UCSD-AML1 (cell line): ENCODE measurements around the gene CASZ1.

Experiments used
- DNase-seq: peaks from one replicate; lab custom pipeline; 2025; ENCODE audit not compliant: unreplicated experiment; lab: John Stamatoyannopoulos, UW

Gene CASZ1

DNA sequence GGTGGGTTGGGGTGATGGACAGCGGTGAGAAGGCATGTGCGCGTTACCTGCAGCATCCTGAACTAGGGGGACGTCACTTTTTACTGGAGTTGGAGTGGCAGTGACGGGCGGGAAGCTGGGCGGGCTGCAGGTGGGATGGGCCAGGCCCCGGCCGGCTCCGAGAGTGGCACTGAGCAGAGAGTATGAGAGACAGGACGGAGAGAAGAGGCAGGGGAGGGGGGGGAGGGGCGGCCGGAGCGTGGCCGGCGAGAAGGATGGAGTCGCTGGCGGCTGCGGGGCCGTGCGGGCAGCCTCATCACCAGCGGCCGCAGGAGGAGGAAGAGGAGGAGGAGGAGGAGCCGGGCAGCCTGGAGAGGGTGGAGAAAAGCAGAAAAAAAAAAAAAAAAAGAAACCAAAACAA is 154.5 kb downstream of the CASZ1 start:
- no peak for DNase-seq

DNA sequence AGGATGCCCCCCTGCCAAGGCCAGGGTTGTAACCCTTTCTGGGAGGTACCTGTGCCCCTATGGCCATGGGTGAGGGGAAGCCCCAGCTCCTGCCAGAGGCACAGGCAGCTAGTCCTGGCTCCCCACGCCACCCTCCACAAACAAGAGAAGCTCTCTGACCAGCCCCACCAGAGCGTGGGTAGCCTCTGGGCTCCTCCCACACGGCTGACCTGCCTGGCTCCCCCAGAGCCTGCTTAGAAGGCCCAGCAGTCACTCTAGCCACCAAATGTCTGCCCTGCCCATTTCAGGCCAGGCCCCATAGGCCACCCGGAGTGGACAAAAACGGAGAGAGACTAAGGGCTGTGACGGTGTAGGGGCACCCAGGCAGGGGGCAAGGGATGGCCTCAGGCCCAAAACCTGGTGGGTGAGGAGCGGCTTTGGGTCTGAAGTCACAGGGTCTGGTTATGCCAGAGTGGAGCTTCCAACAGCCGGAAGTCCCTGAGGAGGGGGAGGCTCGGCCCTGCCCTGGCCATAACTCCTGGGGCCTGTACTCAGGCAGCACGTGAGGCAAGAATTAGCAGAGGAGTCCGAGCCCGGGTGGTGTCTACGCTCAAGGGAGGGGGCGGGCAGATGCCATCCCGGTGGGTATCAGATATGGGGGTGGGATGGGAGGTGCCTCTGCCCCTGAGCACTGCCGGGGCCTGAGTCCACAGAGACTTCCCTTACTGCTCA is 155.4 kb downstream of the CASZ1 start:
- DNase-seq, result no peak

DNA sequence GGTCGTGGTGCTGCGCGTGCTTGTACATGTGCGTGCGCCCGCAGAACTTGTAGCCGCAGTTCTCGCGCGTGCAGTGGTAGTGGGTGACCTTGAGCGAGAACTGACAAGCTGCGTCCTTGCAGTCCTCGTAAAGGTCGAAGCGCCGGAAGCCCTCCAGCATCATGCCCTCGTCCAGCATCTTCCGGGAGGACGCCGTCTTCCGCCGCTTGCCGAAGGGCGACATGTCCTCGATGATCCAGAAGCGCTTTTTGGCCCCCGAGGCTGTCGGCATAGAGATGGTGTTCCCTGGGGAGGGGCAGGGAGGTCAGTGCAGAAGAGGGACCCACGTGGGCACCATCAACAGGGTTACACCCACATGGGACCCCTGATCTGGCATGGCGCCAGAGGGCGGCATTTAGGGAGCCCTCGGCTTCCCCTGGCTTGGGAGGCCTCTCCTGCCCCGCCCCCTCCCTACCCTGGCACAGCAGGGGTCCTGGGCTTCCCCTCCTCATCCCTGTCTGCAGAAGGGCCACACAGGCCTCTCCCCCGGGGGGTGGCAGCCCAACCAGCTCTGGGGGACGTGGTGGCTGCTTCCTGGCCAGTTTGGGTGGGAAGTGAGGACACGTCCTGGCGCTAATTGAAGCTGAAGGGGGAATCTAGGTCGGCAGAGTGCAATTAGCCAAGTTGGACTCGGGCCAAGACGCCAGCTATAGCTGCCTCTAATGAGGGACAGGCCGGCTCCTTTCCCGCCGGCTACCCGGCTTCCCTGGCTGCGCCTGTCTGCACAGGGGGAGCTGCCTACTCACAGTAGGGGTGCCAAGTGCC is 156.5 kb downstream of the CASZ1 start:
- DNase-seq, result no peak

- DNase-seq, result no peak
Measured at GRCh38 chr1:10639011-10639774, 157.3 kb downstream of the CASZ1 start.

DNA sequence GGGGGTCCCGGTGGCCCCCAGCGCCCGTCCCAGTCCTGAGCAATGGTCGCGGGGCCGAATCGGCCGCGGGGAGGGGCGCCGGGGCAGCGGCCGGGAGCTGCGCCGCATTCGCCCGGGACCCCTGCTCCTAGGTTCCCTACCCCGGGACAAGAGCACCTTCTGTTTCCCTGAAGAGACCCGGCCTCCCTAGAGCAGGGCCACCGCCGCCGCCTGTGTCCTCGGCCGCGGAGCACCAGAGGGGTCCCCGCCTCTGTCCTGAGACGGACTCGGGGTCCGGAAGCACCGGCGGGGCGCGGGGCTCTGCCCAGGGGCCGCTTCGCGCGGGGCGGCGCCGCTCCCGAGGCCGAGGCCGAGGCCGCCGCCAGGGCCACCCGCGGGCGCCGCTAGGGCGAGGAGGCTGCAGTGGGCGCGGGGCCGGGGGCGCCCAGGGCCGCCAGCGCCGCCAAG is 157.9 kb downstream of the CASZ1 start:
- DNase-seq, result no peak

DNA sequence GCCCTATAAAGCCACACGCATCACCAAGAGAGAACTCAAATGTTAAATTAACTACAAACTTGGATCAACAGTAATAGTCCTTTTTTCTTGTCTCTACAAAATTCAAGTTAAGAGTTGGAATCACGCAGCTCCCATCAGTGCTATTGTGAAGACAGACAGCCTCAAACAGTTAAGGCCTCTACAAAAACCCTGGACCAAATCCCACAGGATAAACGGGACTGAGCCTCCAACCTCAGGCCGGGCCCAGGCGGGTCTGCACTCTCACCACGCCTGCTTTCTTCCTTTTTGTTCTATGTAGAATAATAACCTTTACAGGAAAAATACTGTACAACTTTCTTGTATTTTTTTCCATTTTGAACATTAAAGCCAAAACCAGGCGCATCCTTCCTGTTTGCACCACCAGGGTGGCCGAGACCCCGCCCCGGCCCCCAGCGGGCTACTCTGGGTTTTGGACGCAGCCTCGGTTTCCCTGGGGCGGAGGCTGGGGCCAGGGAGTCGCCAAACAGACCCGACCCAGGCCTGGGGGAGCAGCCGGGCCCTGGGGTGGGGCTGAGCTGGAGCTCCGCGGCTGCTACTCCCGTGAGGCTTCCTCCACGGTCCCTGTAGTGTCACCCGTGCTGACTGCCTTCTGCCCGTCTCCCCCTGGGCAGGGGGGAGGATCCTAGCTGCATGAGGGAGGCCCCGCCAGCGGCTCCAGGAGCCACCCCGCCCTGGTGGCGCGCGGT is 158.4 kb downstream of the CASZ1 start:
- no peak for DNase-seq

DNA sequence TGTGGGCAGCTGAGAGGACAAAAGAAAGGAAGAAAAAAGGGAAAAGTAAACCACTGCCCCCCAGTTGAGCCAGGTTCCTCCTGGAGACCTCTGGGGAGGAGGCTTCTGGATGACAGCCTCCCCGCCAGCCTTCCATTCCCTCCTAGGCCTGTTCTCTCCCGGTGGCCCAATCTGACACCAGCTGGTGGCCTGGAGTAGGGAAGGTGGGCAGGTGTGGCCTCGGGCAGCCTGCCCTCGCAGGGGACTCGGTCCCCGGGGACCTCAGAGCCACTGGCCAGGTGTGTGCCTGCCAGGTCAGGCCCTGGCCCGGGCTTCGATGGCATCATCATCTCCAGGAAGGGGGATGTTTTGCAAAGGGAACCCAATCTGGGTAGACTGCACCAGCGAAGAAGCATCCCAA is 159.0 kb downstream of the CASZ1 start:
- DNase-seq, result no peak

- DNase-seq, result no peak
Measured at GRCh38 chr1:10635992-10636391, 160.5 kb downstream of the CASZ1 start.

DNA sequence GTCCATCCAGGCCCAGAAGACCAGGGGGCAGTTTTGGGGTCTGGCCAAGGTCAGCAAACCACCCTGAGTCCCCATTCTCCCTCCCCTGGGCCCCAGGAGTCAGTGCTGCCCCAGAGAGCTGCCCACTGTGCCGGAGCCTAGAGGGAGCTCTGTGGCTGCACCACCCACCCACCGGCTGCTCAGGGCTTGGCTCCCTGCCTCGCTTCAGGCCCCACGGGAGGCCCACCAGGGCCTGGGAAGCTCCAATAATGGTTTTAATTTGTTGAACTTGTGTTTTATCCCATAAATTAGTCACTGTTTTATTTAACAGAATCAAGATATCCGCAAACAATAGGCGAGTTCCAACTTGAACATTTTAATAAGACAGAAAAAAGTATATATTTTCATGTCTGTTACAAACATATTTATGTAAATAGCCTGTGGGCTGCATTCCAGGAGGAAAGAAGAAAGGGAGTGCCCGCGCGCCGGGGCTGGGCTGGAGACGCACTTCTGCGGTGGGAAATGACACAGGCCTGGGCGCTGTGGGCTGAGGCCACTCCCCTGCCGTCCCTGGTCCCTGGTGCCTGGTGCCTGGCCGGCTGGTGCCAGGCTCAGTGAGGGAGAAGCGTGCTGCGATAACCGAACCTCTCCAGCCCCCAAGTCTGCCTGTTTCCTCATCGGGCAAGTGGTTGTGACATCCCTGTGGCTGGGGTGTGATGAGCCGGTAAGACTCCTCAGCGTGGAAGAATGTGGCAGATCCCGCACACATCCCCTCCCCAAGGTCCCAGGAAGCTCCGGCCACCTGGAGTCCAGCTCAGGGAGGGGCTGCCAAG is 161.2 kb downstream of the CASZ1 start:
- DNase-seq, result no peak

- DNase-seq, result no peak
Measured at GRCh38 chr1:10634428-10635084, 161.9 kb downstream of the CASZ1 start.

GRCh38 chr1:10634075-10634427 is 162.4 kb downstream of the CASZ1 start:
- no peak for DNase-seq

GRCh38 chr1:10633416-10633815 is 163.0 kb downstream of the CASZ1 start:
- DNase-seq, result no peak

GRCh38 chr1:10632691-10633090 is 163.8 kb downstream of the CASZ1 start:
- DNase-seq, result no peak

DNA sequence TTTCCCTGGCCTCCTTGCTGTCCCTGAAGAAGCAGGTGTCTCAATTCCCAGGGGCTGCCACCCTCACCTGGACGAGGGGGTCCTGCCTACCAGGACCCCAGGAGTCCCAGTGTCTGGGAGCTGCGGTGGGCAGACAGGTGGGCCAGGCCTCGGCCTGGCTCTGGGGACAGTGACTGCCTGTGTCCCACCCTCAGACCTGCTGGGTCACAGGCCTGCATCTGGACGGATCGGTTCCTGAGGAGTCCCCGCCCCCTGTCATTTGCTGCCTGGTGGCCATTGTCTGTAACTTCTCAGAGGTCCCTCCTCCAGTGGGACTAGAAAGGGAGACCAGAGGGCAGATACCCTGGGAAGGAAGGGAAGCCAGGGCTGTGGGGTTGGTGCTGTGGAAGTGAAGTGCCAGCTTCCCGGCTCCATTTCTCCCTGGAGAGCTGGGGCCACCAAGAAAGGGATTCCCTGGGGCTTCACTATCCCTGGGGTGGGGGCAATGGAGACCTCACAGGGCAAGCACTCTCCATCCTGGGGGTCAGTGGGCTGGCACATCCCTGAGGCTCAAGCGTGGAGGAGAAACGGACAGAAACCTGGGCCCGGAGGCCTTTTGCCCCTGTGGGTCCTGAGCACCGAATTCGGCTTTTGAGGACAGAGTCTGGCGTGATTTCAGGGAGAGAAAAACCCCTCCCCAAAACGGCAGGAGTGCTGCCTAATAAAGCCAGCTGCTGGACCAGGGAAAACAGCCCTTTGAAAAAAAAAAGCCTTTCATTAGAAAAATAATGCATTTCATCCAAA is 164.4 kb downstream of the CASZ1 start:
- no peak for DNase-seq

GRCh38 chr1:10631121-10631810 is 165.2 kb downstream of the CASZ1 start:
- DNase-seq, result no peak

DNA sequence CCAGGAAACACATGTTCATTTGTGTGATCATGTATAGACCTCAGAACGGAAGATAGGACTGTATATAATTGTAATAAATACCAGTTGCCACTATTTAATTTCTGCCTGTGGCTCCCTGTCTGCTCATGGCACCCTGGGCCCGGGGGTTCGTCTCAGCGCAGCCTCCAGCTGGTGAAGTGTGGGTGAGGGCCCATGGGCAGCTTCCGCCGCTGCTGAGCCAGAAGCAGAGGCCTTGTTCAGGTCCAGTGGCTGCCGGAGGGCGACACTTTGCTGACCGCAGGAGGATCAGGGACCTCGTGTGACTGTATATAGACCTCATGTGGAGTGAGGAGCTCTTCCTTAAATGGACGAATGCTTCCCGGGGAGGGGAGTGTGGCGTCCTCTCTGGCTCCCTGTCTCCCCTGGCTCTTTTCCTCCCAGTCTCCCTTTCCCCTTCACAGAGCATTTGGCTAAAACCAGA is 165.8 kb downstream of the CASZ1 start:
- no peak for DNase-seq

DNA sequence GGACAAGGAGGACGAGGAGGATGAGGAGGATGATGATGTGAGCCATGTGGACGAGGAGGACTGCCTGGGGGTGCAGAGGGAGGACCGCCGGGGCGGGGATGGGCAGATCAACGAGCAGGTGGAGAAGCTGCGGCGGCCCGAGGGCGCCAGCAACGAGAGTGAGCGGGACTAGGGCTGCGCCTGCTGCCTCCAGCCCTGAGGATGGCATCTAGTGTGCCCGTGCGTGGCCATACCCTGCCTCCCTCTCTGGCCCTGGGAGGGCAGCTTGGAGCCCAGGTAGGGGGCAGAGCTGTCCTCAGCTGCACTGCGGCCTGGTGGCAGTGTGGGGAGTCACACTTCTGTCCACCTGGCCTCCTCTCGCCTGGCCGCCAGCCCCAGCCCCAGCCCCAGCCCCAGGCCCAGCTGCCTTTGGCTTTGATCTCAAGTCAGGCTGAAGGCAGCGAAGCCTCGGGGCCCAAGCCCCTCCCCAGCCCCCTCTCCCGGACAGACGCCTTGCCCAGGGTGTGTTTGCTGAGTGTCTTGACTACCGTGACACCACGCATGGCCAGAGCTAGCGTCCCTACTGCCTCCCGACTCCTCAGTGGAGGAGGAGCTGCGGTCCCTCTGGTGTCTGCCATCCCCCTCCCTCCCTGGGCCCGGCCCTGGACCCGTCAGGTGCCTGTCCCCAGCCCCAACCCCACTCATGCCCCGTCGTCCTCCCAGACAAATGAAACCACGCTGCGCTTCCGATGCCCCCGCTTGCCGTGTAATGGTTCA is 166.5 kb downstream of the CASZ1 start:
- DNase-seq, result peak; percentile 30
